Stimulated activated CD4-positive, alpha-beta T cell treated with anti-CD3 and anti-CD28 coated beads, Interleukin-15, amount 100 ng/mL, for 48 hours (primary cell): ENCODE measurements around the gene HPSE2.

ENCODE experiments used
- DNase-seq, 2 donors: peaks; one replicate each; pipeline ENCODE4 v3.0.0-alpha.2; 2020; ENCODE audit warnings: low read depth in 2 of 2

HPSE2 gene

GRCh38 chr10:98684019-98684899 lies 551.4 kb downstream of the HPSE2 start:
- DNase-seq: no peak

- no peak for DNase-seq
These were observed 558.8 kb downstream of the HPSE2 start for GRCh38 chr10:98676895-98677294.

GRCh38 chr10:98675902-98676301 lies 559.8 kb downstream of the HPSE2 start:
- no peak for DNase-seq

- no peak for DNase-seq
These were observed 562.4 kb downstream of the HPSE2 start for GRCh38 chr10:98673171-98673782.

- no peak for DNase-seq
These were observed 568.6 kb downstream of the HPSE2 start for GRCh38 chr10:98667081-98667480.

- no peak for DNase-seq
These were observed 569.4 kb downstream of the HPSE2 start for GRCh38 chr10:98666276-98666675.

- DNase-seq: peak; percentile 6 to 11
These were observed 571.2 kb downstream of the HPSE2 start for GRCh38 chr10:98664329-98665042.

- no peak for DNase-seq
These were observed 575.7 kb downstream of the HPSE2 start for GRCh38 chr10:98659951-98660350.

GRCh38 chr10:98655492-98655891 lies 580.2 kb downstream of the HPSE2 start:
- no peak for DNase-seq

- DNase-seq: no peak
These were observed 586.5 kb downstream of the HPSE2 start for GRCh38 chr10:98649170-98649569.

- DNase-seq: no peak
These were observed 588.4 kb downstream of the HPSE2 start for GRCh38 chr10:98646998-98647917.

- no peak for DNase-seq
These were observed 591.2 kb downstream of the HPSE2 start for GRCh38 chr10:98644466-98644865.

- DNase-seq: no peak
These were observed 593.4 kb downstream of the HPSE2 start for GRCh38 chr10:98642281-98642680.

GRCh38 chr10:98638920-98639319 lies 596.7 kb downstream of the HPSE2 start:
- no peak for DNase-seq

- DNase-seq: no peak
These were observed 598.7 kb downstream of the HPSE2 start for GRCh38 chr10:98636921-98637329.

GRCh38 chr10:98632456-98633150 lies 603.0 kb downstream of the HPSE2 start:
- no peak for DNase-seq

GRCh38 chr10:98628206-98628605 lies 607.4 kb downstream of the HPSE2 start:
- no peak for DNase-seq

- DNase-seq: no peak
These were observed 607.9 kb downstream of the HPSE2 start for GRCh38 chr10:98627711-98628110.

- DNase-seq: no peak
These were observed 610.7 kb downstream of the HPSE2 start for GRCh38 chr10:98624963-98625362.

- no peak for DNase-seq
These were observed 612.5 kb downstream of the HPSE2 start for GRCh38 chr10:98623176-98623575.

GRCh38 chr10:98621630-98622029 lies 614.0 kb downstream of the HPSE2 start:
- no peak for DNase-seq
